HepG2 (cell line): ENCODE results near the gene MFAP4. TPM values are rescaled to one million over a fixed set of nuclear protein-coding genes. Genes with fewer than 3 reads are reported as not detected.

ENCODE experiments used
- AFF4 ChIP-seq: sonication (generic); formaldehyde crosslinking; IDR thresholded peaks from 2 replicates; pipeline ENCODE4 v1.4.0; 2020; ENCODE audit warnings: missing genetic modification reagents
- ARNT ChIP-seq: fragments of 450-650 bp; IDR thresholded peaks from 2 replicates; pipeline ENCODE4 v1.6.1; 2017
- ELF1 ChIP-seq: sonication (generic); formaldehyde crosslinking; IDR thresholded peaks from 2 replicates; pipeline ENCODE4 v1.4.0; 2020; ENCODE audit warnings: missing genetic modification reagents
- ESRRA ChIP-seq: sonication (generic); formaldehyde crosslinking; IDR thresholded peaks from 2 replicates; pipeline ENCODE4 v1.5.1; 2020; ENCODE audit warnings: mild to moderate bottlenecking, low read depth, missing genetic modification reagents
- ETV5 ChIP-seq: IDR thresholded peaks from 2 replicates; pipeline ENCODE4 v1.6.1; 2018; ENCODE audit warnings: missing biosample characterization, missing genetic modification reagents, inconsistent platforms, borderline replicate concordance
- IRX3 ChIP-seq: sonication (generic); formaldehyde crosslinking; IDR thresholded peaks from 2 replicates; pipeline ENCODE4 v1.8.1; 2023; ENCODE audit warnings: mild to moderate bottlenecking, low read depth, missing genetic modification reagents, borderline replicate concordance
- KLF13 ChIP-seq: sonication (generic); formaldehyde crosslinking; IDR thresholded peaks from 2 replicates; pipeline ENCODE4 v1.4.0; 2020; ENCODE audit warnings: mild to moderate bottlenecking, missing genetic modification reagents
- MTA3 ChIP-seq: sonication (generic); formaldehyde crosslinking; IDR thresholded peaks from 2 replicates; pipeline ENCODE4 v1.4.0; 2020; ENCODE audit warnings: missing genetic modification reagents
- NCOA2 ChIP-seq: sonication (generic); formaldehyde crosslinking; IDR thresholded peaks from 2 replicates; pipeline ENCODE4 v1.8.0; 2022; ENCODE audit warnings: inconsistent platforms
- NFATC3 ChIP-seq: sonication (generic); formaldehyde crosslinking; IDR thresholded peaks from 2 replicates; pipeline ENCODE4 v1.5.1; 2020; ENCODE audit warnings: mild to moderate bottlenecking, missing genetic modification reagents
- PAXIP1 ChIP-seq: sonication (generic); formaldehyde crosslinking; conservative IDR thresholded peaks from 2 replicates; pipeline ENCODE4 v1.4.0; 2020; ENCODE audit warnings: mild to moderate bottlenecking, missing genetic modification reagents, moderate library complexity
- POLR2AphosphoS5 ChIP-seq: IDR thresholded peaks from 2 replicates; pipeline ENCODE4 v1.6.1; 2012; ENCODE audit warnings: low read depth, low read length
- PPARG ChIP-seq: conservative IDR thresholded peaks from 2 replicates; pipeline ENCODE4 v1.6.1; 2016; ENCODE audit warnings: missing biosample characterization, missing genetic modification reagents
- SRF ChIP-seq: IDR thresholded peaks from 2 replicates; pipeline ENCODE4 v1.6.1; 2011; ENCODE audit warnings: mild to moderate bottlenecking, low read depth, low read length, moderate library complexity
- TBP ChIP-seq: sonication (generic); formaldehyde crosslinking; IDR thresholded peaks from 2 replicates; pipeline ENCODE4 v1.5.0; 2020; ENCODE audit warnings: missing genetic modification reagents
- TMF1 ChIP-seq: sonication (generic); formaldehyde crosslinking; IDR thresholded peaks from 2 replicates; pipeline ENCODE4 v1.8.1; 2022; ENCODE audit warnings: low read depth, missing genetic modification reagents
- ZBTB46 ChIP-seq: sonication (generic); formaldehyde crosslinking; IDR thresholded peaks from 2 replicates; pipeline ENCODE4 v1.4.0; 2020; ENCODE audit warnings: mild to moderate bottlenecking, missing genetic modification reagents, borderline replicate concordance
- ZBTB7B ChIP-seq: sonication (generic); formaldehyde crosslinking; IDR thresholded peaks from 2 replicates; pipeline ENCODE4 v1.4.0; 2020; ENCODE audit warnings: missing genetic modification reagents
- ZBTB8A ChIP-seq: sonication (generic); formaldehyde crosslinking; IDR thresholded peaks from 2 replicates; pipeline ENCODE4 v1.4.0; 2020; ENCODE audit warnings: mild to moderate bottlenecking, low read depth, missing genetic modification reagents, borderline replicate concordance
- ZNF251 ChIP-seq: sonication (generic); formaldehyde crosslinking; IDR thresholded peaks from 2 replicates; pipeline ENCODE4 v1.9.0; 2021; ENCODE audit warnings: mild to moderate bottlenecking, missing genetic modification reagents
- ZNF644 ChIP-seq: IDR thresholded peaks from 2 replicates; pipeline ENCODE4 v1.6.1; 2016; ENCODE audit warnings: low read depth
- ZNF678 ChIP-seq: sonication (generic); formaldehyde crosslinking; IDR thresholded peaks from 2 replicates; pipeline ENCODE4 v1.4.0; 2020; ENCODE audit warnings: mild to moderate bottlenecking, missing genetic modification reagents
- ZZZ3 ChIP-seq: sonication (generic); formaldehyde crosslinking; IDR thresholded peaks from 2 replicates; pipeline ENCODE4 v1.4.0; 2020; ENCODE audit warnings: missing genetic modification reagents, mild to moderate bottlenecking, borderline replicate concordance
- polyA plus RNA-seq, 8 experiments: library from polyadenylated mRNA; depleted of rRNA in 3 of 8; stranded (reverse) in 7 of 8; unstranded in 1 of 8; fragments of >200 nt; fragmentation: Illumina TruSeq in 4 of 8; extraction: Trizol in 4 of 8; gene quantifications; 2 replicates each; pipeline versions ENCODE4 v1.2.1 to v1.2.3, GENCODE V29; 2011 to 2016; ENCODE audit warnings: low read depth in 4 of 8, missing spikeins in 1 of 8, mixed read lengths in 1 of 8; ENCODE audit not compliant: insufficient read depth in 1 of 8
- total RNA-seq, 5 experiments: library from RNA; depleted of rRNA; stranded (reverse); fragments of >200 nt; fragmentation: Illumina TruSeq; extraction: Trizol; gene quantifications; 2 replicates each; pipeline ENCODE4 v1.2.3, GENCODE V29; 2016; ENCODE audit warnings: low read depth in 1 of 5

The MFAP4 gene
- total and polyA plus RNA-seq, 2 of the 13 experiments (the other 11 are each of a cell fraction or from before 2014, with no cell fraction given), result 0.08 TPM; not detected in 1

- TF ChIP-seq PPARG (CRISPR knock-in tag), result no peak
- no peak for TF ChIP-seq ZBTB8A (CRISPR knock-in tag)
- peak; percentile 88 for TF ChIP-seq ELF1 (CRISPR knock-in tag)
- no peak for TF ChIP-seq NCOA2 (CRISPR knock-in tag)
- TF ChIP-seq PAXIP1, result peak; percentile 66
- TF ChIP-seq NFATC3 (CRISPR knock-in tag), result no peak; the same call in 1 of the 2 replicates
- TF ChIP-seq POLR2AphosphoS5, result peak; percentile 92
- no peak for TF ChIP-seq MTA3 (CRISPR knock-in tag)
- no peak for TF ChIP-seq ZNF251 (CRISPR knock-in tag)
- no peak for TF ChIP-seq SRF
- TF ChIP-seq ZNF678 (CRISPR knock-in tag), result no peak
- TF ChIP-seq ZBTB46 (CRISPR knock-in tag), result no peak
- no peak for TF ChIP-seq TMF1
- no peak for TF ChIP-seq ZNF644
- TF ChIP-seq KLF13 (CRISPR knock-in tag), result no peak
- 0 out of 2 replicates have a peak, but pooled peaks have one; percentile 38 for TF ChIP-seq ZBTB7B (CRISPR knock-in tag)
- TF ChIP-seq ZZZ3 (CRISPR knock-in tag), result no peak; the same call in 1 of the 2 replicates
- no peak for TF ChIP-seq IRX3 (CRISPR knock-in tag)
- TF ChIP-seq ESRRA (CRISPR knock-in tag), result no peak
- TF ChIP-seq TBP, result no peak
- peak; percentile 88 for TF ChIP-seq ETV5
- TF ChIP-seq AFF4 (CRISPR knock-in tag), result no peak
- no peak for TF ChIP-seq ARNT
Observed at GRCh38 chr17:19377602-19378415, 9.2 kb downstream of the MFAP4 start (continued).
